COLO829 (cell line): ENCODE data around the gene PLEKHG5.
"Not testable (repeated sequence)": the region's sequence is repeated elsewhere in the genome, so short reads cannot be mapped to it uniquely, and the experiment has no call there.

Experiments
- DNase-seq: peaks from one replicate; pipeline ENCODE4 v3.0.0; 2012; ENCODE audit warnings: low spot score

The PLEKHG5 gene

GRCh38 chr1:6445062-6445763 lies 46.3 kb downstream of the PLEKHG5 start:
- no peak for DNase-seq

DNA sequence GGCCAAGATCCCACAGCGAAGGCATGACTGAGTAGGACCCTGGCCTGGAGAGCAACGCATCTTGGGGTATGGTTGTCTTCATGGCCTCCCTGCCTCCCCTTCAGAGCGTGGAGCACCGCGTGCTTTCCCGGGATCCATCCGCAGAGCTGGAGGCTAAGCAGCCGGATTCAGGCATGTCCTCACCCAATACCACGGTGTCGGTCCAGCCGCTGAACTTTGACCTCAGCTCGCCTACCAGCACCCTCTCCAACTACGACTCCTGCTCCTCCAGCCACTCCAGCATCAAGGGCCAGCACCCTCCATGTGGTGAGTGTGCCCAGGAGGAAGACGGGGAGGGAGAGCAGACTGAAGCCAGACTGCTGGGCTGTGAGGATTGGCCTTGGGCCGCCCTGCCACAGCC lies 47.1 kb downstream of the PLEKHG5 start:
- DNase-seq: no peak

DNA sequence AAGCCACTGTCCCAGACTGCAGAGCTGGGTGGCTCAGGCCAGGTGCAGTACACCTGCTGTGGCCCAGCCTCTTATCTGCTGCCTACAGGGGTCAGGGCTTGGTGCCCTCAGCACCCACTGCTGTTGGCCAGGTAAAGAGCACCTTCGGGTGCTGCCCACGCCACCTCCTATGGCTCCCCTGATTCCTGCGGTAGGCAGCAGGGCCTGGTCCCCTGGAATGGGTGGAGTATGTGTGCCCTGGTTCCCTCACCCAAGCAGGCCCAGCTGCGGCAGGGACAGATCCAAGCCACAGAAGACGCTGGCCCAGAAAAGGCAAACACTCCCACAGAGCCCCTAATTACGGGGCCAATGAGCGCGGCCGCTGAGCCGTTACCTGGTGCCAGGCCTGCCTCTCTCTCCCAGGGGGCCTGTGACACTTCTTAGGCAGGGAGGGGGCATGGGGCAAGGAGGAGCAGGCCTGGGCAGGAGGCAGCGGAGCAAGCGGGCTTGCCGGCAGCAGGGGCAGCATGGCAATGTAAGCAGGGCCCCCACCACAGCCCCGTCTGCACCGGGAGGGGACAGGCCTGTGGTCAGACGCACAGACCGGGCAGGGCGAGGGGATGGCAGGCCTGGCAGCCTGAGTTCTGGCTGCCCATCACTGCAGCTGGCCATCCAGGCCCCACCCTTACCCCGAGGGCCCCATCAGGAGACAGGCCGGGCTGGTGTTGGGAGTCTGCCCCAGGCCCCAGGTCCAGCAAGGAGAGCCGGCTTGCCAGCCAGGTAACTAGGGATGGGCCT lies 47.9 kb downstream of the PLEKHG5 start:
- no peak for DNase-seq

DNA sequence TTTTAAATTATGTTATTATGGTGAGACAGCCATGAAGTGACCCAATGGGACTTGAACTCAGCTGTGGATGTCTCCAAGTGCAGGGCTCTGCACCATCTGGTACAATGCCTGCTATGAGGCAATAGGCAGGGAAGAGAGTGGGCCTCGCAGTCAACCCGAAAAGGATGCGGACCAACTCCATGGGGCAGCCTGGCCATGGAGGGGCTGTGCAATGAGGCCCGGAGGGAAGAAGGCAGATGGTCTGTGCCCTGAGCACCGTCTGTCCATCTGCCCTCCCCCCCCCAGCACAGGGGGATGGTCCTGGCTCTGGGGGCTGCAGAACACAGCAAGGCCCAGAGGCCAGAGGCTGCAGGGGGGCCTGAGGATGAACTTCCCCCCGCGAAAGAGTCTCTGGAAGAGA lies 49.9 kb downstream of the PLEKHG5 start:
- no peak for DNase-seq

DNA sequence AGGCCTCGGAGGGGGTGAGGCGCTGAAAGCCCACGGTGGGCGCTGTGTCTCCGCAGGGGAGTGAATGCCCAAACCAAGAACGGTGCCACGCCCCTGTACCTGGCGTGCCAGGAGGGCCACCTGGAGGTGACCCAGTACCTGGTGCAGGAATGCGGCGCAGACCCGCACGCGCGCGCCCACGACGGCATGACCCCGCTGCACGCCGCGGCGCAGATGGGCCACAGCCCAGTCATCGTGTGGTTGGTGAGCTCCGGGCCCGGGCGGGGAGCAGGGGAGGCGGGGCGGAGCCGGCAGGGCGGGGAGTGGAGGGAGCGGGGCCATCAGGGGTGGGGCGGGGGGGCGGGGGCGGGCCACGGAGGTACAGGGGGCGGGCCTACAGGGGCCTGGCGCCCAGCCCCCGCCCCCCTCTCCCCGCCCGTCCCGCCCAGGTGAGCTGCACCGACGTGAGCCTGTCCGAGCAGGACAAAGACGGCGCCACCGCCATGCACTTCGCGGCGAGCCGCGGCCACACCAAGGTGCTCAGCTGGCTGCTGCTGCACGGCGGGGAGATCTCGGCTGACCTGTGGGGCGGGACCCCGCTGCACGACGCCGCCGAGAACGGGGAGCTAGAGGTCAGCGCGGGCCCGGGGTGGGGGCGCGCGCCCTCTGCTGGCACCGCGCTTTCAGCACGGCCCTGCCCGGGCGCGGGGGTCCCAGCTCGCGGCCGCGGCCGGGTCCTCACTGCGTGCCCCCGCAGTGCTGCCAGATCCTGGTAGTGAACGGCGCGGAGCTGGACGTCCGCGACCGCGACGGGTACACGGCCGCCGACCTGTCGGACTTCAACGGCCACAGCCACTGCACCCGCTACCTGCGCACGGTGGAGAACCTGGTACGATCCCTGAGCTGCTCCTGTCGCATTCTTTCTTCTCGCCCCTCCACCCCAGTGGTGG lies 51.0 kb downstream of the PLEKHG5 start:
- no peak for DNase-seq

DNA sequence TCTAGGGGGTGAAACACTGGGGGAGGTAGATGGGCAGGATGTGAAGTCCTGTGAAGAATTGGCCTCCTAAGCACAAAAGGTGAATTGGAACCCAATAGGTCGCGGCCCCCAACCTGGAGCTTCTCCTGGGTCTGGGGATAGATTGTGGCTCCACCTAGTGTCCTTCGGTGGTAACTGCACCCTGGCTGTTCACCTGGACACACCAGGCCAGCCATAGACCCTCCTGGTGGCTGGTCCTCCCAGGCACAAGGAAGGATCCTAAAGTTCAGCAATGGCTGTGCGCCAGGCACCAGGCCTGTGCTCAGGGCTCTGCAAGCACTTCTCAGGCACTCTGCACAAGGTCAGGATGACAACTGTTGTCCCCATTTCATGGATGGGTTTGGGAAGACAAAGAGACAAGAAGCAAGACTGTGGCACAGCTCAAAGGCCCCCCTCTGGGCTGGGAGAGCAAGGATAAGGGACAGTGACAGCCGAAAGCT lies 53.4 kb downstream of the PLEKHG5 start:
- DNase-seq: peak; percentile 52

- not testable (repeated sequence) for DNase-seq
These were observed 54.3 kb downstream of the PLEKHG5 start for GRCh38 chr1:6437012-6437700.

DNA sequence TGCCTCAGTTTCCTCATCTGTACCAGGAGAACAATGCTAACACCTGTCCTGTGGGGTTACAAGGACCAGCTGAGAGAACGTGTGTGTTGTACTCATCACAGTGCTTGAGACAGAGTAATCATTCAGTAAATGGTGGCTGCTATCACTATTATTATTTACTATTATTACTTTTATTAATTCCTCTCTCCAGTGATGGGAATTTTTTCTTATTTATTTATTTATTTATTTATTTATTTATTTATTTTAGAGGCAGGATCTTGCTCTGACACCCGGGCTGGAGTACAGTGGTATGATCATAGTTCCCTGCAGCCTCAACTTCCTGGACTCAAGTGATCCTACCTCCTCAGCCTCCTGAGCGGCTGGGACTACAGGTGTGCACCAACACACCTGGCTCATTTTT lies 55.2 kb downstream of the PLEKHG5 start:
- DNase-seq: not testable (repeated sequence)

- no peak for DNase-seq
These were observed 55.9 kb downstream of the PLEKHG5 start for GRCh38 chr1:6435547-6435946.

GRCh38 chr1:6435129-6435528 lies 56.3 kb downstream of the PLEKHG5 start:
- no peak for DNase-seq

DNA sequence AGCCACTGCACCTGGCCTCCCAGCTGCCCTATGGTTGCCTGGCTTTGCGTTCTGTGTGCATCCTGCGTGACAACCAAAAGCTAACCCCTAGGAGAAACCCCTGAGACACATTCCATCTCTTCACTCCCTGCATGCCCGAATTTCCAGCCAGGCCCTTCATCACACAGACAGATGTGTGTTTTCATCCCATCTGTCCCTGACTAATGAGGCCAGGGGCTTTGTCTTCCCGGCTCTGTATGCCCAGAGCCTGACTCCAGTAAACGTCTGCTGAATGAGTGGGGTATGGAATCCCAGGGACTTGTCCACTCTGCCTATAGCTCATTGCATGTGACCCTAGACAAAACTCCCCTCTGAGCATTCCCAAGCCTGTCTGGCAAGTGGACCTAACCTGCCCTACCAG lies 57.3 kb downstream of the PLEKHG5 start:
- DNase-seq: no peak

GRCh38 chr1:6431645-6432579 lies 59.6 kb downstream of the PLEKHG5 start:
- not testable (repeated sequence) for DNase-seq

DNA sequence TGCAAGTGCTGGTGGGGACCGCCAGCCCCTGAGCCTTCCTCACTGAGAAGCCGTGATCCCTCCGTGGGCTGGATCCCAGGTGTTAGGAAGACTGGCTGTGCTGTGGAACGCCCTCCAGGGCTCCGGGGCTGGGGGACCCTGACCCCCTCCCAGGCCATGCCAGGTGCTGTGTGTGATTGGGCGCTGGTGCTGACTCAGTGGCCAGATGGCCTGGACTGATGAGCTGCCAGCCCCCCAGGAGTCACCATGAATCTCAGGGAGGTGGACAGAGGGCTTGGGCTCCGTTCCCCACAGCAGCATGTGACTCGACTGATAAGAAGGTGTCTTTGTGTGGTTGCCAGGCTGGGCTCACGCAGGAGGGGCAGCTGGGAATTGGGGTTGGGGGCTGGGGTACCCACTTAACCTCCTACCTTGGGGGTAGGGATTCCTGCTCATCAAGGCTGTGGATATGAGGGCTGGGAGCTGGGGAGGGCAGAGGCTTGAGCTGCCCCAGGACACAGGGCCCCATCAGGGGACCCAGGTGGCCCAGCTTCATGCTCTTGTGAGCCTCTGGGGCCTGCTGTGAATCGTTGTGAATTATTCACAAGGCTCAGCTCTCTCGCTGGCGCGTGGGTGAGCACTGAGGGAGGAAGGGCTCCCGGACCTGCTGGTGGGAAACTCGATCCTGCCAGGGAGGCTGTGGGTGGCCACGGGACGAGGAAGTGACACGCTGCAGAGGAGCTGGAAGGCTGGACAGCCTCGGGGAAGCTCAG lies 61.6 kb downstream of the PLEKHG5 start:
- DNase-seq: not testable (repeated sequence)

GRCh38 chr1:6428453-6428852 lies 63.0 kb downstream of the PLEKHG5 start:
- DNase-seq: not testable (repeated sequence)

GRCh38 chr1:6427441-6428390 lies 63.8 kb downstream of the PLEKHG5 start:
- no peak for DNase-seq

GRCh38 chr1:6426972-6427350 lies 64.5 kb downstream of the PLEKHG5 start:
- no peak for DNase-seq

GRCh38 chr1:6426277-6426971 lies 65.0 kb downstream of the PLEKHG5 start:
- DNase-seq: no peak

DNA sequence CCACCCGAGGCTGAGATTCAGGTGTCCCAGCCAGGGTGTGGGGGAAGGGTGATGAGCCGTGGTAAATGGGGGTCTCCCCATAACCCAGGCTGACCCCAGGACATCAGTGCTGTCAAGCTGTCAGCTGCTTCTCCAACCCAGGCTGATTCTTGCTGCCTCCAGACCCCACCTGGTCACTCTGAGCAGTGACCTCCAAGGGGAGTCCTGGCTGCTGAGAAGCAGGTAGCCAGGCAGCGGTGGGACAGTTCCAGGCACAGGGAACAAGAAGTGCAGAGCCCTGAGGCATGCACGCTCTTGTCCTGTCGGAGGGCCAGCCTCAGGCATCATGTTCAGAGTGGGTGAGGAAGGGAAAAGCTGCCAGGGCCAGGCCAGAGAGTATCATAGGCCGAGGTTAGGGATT lies 65.8 kb downstream of the PLEKHG5 start:
- no peak for DNase-seq
